SU-DHL-6 (cell line): ENCODE results near the gene PLA2G6.
"Not testable (repeated sequence)": the region's sequence is repeated elsewhere in the genome, so short reads cannot be mapped to it uniquely, and the experiment has no call there.

Experiments
- CTCF ChIP-seq: fragments of 200-600 bp; sonication (generic); IDR thresholded peaks from one replicate; pipeline ENCODE4 v1.5.1; 2017; ENCODE audit warnings: antibody characterized with exemption, mild to moderate bottlenecking, low read length, moderate library complexity; ENCODE audit not compliant: insufficient read depth, poor library complexity, severe bottlenecking
- EZH2phosphoT487 ChIP-seq: fragments of 200-600 bp; sonication (generic), shearing (Covaris generic); conservative IDR thresholded peaks from 2 replicates; pipeline ENCODE4 v1.6.1; 2018; ENCODE audit warnings: mild to moderate bottlenecking, antibody characterized with exemption, low read length, moderate library complexity, mixed read lengths

- TF ChIP-seq CTCF, EZH2phosphoT487: not testable (repeated sequence)
Observed at GRCh38 chr22:38146166-38146565, 35.5 kb downstream of the PLA2G6 start.
